H1 (cell line): ENCODE measurements around the gene MAPRE3. TPM values are rescaled to one million over a fixed set of nuclear protein-coding genes. Genes with fewer than 3 reads are reported as not detected.

ENCODE experiments used
- CTCF ChIA-PET: fragments of 300-600 bp; sonication (Branson Sonifier 250); formaldehyde crosslinking; loops from one replicate; lab custom pipeline; 2021; ENCODE audit not compliant: partially characterized antibody; lab: Charles Lee
- POLR2A ChIA-PET: fragments of 300-600 bp; sonication (Branson Sonifier 250); formaldehyde crosslinking; loops from one replicate; lab custom pipeline; 2021; ENCODE audit warnings: inconsistent platforms; ENCODE audit not compliant: partially characterized antibody; lab: Charles Lee
- DNase-seq, 2 experiments: peaks; one replicate each; pipeline versions ENCODE4 v3.0.0 to v3.0.0-alpha.2; 2010 to 2022; ENCODE audit warnings: low spot score in 2 of 2, low read depth in 1 of 2, mixed read lengths in 1 of 2
- FAIRE-seq: peaks from 2 replicates; lab custom pipeline; 2011; peaks lifted over from hg19 to GRCh38; lab: Jason Lieb, UNC
- H2AFZ ChIP-seq: 2 replicates; pipeline ENCODE4 v1.8.1; 2012; ENCODE audit warnings: low read length, inconsistent platforms
- H2AK5ac ChIP-seq: 2 replicates; pipeline ENCODE4 v1.6.1; 2013; ENCODE audit warnings: low read depth, low read length
- H2BK120ac ChIP-seq: replicated peaks from 2 replicates; pipeline ENCODE3; 2013; ENCODE audit warnings: low read depth, low read length, inconsistent platforms
- H2BK12ac ChIP-seq: 2 replicates; pipeline ENCODE4 v1.6.1; 2013; ENCODE audit warnings: low read depth, low read length
- H2BK15ac ChIP-seq: 2 replicates; pipeline ENCODE4 v1.6.1; 2013; ENCODE audit warnings: low read length
- H2BK20ac ChIP-seq: 2 replicates; pipeline ENCODE4 v1.6.1; 2013; ENCODE audit warnings: low read length
- H2BK5ac ChIP-seq: 2 replicates; pipeline ENCODE4 v1.6.1; 2013; ENCODE audit warnings: low read depth, low read length
- H3K14ac ChIP-seq: 2 replicates; pipeline ENCODE4 v1.6.1; 2013; ENCODE audit warnings: inconsistent platforms; ENCODE audit not compliant: insufficient read length
- H3K18ac ChIP-seq: 2 replicates; pipeline ENCODE4 v1.6.1; 2013; ENCODE audit warnings: low read length; ENCODE audit errors: extremely low read depth
- H3K23ac ChIP-seq: 2 replicates; pipeline ENCODE4 v1.6.1; 2013; ENCODE audit warnings: inconsistent platforms; ENCODE audit not compliant: insufficient read length
- H3K23me2 ChIP-seq: 2 replicates; pipeline ENCODE4 v1.6.1; 2013; ENCODE audit warnings: low read depth, low read length
- H3K27ac ChIP-seq: 2 replicates; pipeline ENCODE4 v1.6.1; 2011; ENCODE audit warnings: low read depth, low read length, inconsistent platforms
- H3K27me3 ChIP-seq, 4 experiments: replicated peaks in 1 of 4; 1 replicate in 1 of 4; 2 replicates in 3 of 4; pipeline versions ENCODE4 v1.6.1 to v1.8.1; 2011 to 2013; ENCODE audit warnings: low read length in 3 of 4, mild to moderate bottlenecking in 3 of 4, inconsistent platforms in 2 of 4, mixed read lengths in 2 of 4, moderate library complexity in 1 of 4; ENCODE audit not compliant: control insufficient read depth in 3 of 4, insufficient read depth in 3 of 4; ENCODE audit errors: extremely low read depth in 1 of 4
- H3K36me3 ChIP-seq, 4 experiments: 2 replicates each; pipeline versions ENCODE4 v1.6.1 to v1.8.1; 2011 to 2013; ENCODE audit warnings: mild to moderate bottlenecking in 4 of 4, low read length in 3 of 4, moderate library complexity in 2 of 4, control low read depth in 1 of 4, inconsistent platforms in 1 of 4; ENCODE audit not compliant: insufficient read depth in 4 of 4, control insufficient read depth in 2 of 4
- H3K4ac ChIP-seq: replicated peaks from 2 replicates; pipeline ENCODE3; 2013; ENCODE audit warnings: low read length, low read depth, mixed read lengths, inconsistent platforms; ENCODE audit not compliant: insufficient read length
- H3K4me1 ChIP-seq, 4 experiments: replicated peaks in 1 of 4; 1 replicate in 1 of 4; 2 replicates in 3 of 4; pipeline versions ENCODE4 v1.6.1 to v1.8.1; 2011 to 2013; ENCODE audit warnings: low read length in 3 of 4, inconsistent platforms in 2 of 4, mixed read lengths in 1 of 4; ENCODE audit not compliant: insufficient read depth in 4 of 4, control insufficient read depth in 3 of 4
- H3K4me2 ChIP-seq, 2 experiments: 2 replicates each; pipeline versions ENCODE4 v1.6.1 to v1.8.1; 2011 to 2013; ENCODE audit warnings: low read depth in 2 of 2, low read length in 2 of 2, control low read depth in 1 of 2, inconsistent platforms in 1 of 2, mild to moderate bottlenecking in 1 of 2; ENCODE audit not compliant: insufficient read depth in 1 of 2
- H3K4me3 ChIP-seq, 4 experiments: fragments of 200-600, 300-600 bp in 1 of 4; sonication (generic), shearing (Covaris generic), sonication (Bioruptor Twin) in 1 of 4; 2 replicates each; pipeline versions ENCODE4 v1.5.1 to v1.8.1; 2011 to 2016; ENCODE audit warnings: low read length in 4 of 4, low read depth in 3 of 4, control low read depth in 2 of 4, inconsistent platforms in 2 of 4, mild to moderate bottlenecking in 2 of 4, mixed read lengths in 1 of 4, moderate library complexity in 1 of 4; ENCODE audit not compliant: insufficient read depth in 2 of 4; ENCODE audit errors: extremely low read depth in 1 of 4
- H3K56ac ChIP-seq: replicated peaks from 2 replicates; pipeline ENCODE3; 2013; ENCODE audit warnings: low read depth, mild to moderate bottlenecking, mixed read lengths, low read length, inconsistent platforms; ENCODE audit not compliant: insufficient read length
- H3K79me1 ChIP-seq: 2 replicates; pipeline ENCODE4 v1.6.1; 2013; ENCODE audit warnings: low read depth, low read length, control low read depth
- H3K79me2 ChIP-seq, 2 experiments: 2 replicates each; pipeline versions ENCODE4 v1.6.1 to v1.8.1; 2012 to 2013; ENCODE audit warnings: low read length in 2 of 2, mild to moderate bottlenecking in 2 of 2, inconsistent platforms in 1 of 2; ENCODE audit not compliant: insufficient read depth in 2 of 2, control insufficient read depth in 1 of 2
- H3K9ac ChIP-seq, 4 experiments: replicated peaks in 1 of 4; 1 replicate in 1 of 4; 2 replicates in 3 of 4; pipeline versions ENCODE4 v1.6.1 to v1.8.1; 2011 to 2013; ENCODE audit warnings: low read depth in 3 of 4, low read length in 3 of 4, control low read depth in 2 of 4, mild to moderate bottlenecking in 2 of 4, moderate library complexity in 2 of 4, inconsistent platforms in 1 of 4; ENCODE audit errors: extremely low read depth in 1 of 4
- H3K9me3 ChIP-seq, 2 experiments: 2 replicates each; pipeline versions ENCODE4 v1.6.1 to v1.8.1; 2012 to 2013; ENCODE audit warnings: mild to moderate bottlenecking in 2 of 2, moderate library complexity in 2 of 2, control low read depth in 1 of 2, inconsistent platforms in 1 of 2, low read depth in 1 of 2, low read length in 1 of 2, mixed read lengths in 1 of 2; ENCODE audit not compliant: insufficient read depth in 2 of 2
- H4K20me1 ChIP-seq, 2 experiments: replicated peaks in 1 of 2; 2 replicates each; pipeline versions ENCODE3 to v1.8.1; 2011 to 2013; ENCODE audit warnings: inconsistent platforms in 2 of 2, low read length in 2 of 2, mild to moderate bottlenecking in 1 of 2; ENCODE audit not compliant: insufficient read depth in 2 of 2, control insufficient read depth in 1 of 2
- H4K5ac ChIP-seq: 2 replicates; pipeline ENCODE4 v1.6.1; 2013; ENCODE audit warnings: low read length, low read depth, mixed read lengths, inconsistent platforms; ENCODE audit not compliant: insufficient read length
- H4K8ac ChIP-seq: 2 replicates; pipeline ENCODE4 v1.8.0; 2013; ENCODE audit warnings: mild to moderate bottlenecking, moderate library complexity, low read length, inconsistent platforms; ENCODE audit not compliant: insufficient read depth; ENCODE audit errors: extremely low read depth
- H4K91ac ChIP-seq: replicated peaks from 2 replicates; pipeline ENCODE3; 2013; ENCODE audit warnings: low read length, mixed read lengths, inconsistent platforms; ENCODE audit not compliant: insufficient read length
- ATF2 ChIP-seq: IDR thresholded peaks from 2 replicates; pipeline ENCODE4 v1.6.1; 2012; ENCODE audit warnings: low read length, inconsistent platforms
- CBX5 ChIP-seq: fragments of 300-800, 300-1000 bp; sonication (generic); IDR thresholded peaks from 2 replicates; pipeline ENCODE4 v1.7.1; 2016; ENCODE audit warnings: antibody characterized with exemption, low read length, low read depth
- CBX8 ChIP-seq: fragments of 300-800, 300-1000 bp; sonication (generic); IDR thresholded peaks from 2 replicates; pipeline ENCODE4 v1.7.1; 2016; ENCODE audit warnings: low read depth, low read length, borderline replicate concordance
- CHD2 ChIP-seq: IDR thresholded peaks from 2 replicates; pipeline ENCODE4 v1.6.1; 2012; ENCODE audit warnings: low read length, improper control_type of control experiment
- FOSL1 ChIP-seq: IDR thresholded peaks from 2 replicates; pipeline ENCODE4 v1.6.1; 2011; ENCODE audit warnings: mild to moderate bottlenecking, low read depth, low read length, moderate library complexity; ENCODE audit not compliant: insufficient read depth
- MAX ChIP-seq: IDR thresholded peaks from 2 replicates; pipeline ENCODE4 v1.6.1; 2012; ENCODE audit warnings: inconsistent platforms
- RFX5 ChIP-seq: IDR thresholded peaks from 2 replicates; pipeline ENCODE4 v1.6.1; 2011; ENCODE audit warnings: low read depth, low read length, improper control_type of control experiment, borderline replicate concordance
- SIRT6 ChIP-seq: IDR thresholded peaks from one replicate; pipeline ENCODE4 v1.7.1; 2012; ENCODE audit warnings: low read length, inconsistent platforms
- SP1 ChIP-seq: IDR thresholded peaks from 2 replicates; pipeline ENCODE4 v1.6.1; 2011; ENCODE audit warnings: low read depth, low read length
- SP2 ChIP-seq: IDR thresholded peaks from 2 replicates; pipeline ENCODE4 v1.6.1; 2012; ENCODE audit warnings: mild to moderate bottlenecking, low read length, inconsistent platforms
- SUZ12 ChIP-seq: fragments of 200-600 bp; sonication (generic); IDR thresholded peaks from 2 replicates; pipeline ENCODE4 v1.6.1; 2012; ENCODE audit warnings: mild to moderate bottlenecking, inconsistent platforms, low read length, moderate library complexity, mixed read lengths
- ZNF274 ChIP-seq: IDR thresholded peaks from 2 replicates; pipeline ENCODE4 v1.7.0; 2012; ENCODE audit warnings: low read length, borderline replicate concordance; ENCODE audit errors: extremely low read depth
- WGBS, 2 experiments: shearing (Covaris generic) in 1 of 2; methylation state at CpG; one replicate each; pipeline versions ENCODE4 v1.1.6 to v1.1.7; 2013 to 2015; ENCODE audit warnings: low lambda C conversion rate in 2 of 2, mixed read lengths in 2 of 2, inconsistent platforms in 1 of 2, low coverage in 1 of 2, missing lambda C conversion rate in 1 of 2; ENCODE audit not compliant: insufficient replicate concordance in 2 of 2, insufficient coverage in 1 of 2, insufficient read length in 1 of 2; ENCODE audit errors: extremely low coverage in 1 of 2, missing lambda C conversion rate in 1 of 2; 5-methylcytosine and 5-hydroxymethylcytosine counted together
- polyA plus RNA-seq, 7 experiments: library from polyadenylated mRNA; depleted of rRNA in 3 of 7; stranded (reverse) in 5 of 7; unstranded in 2 of 7; fragments of >200 nt in 5 of 7; fragments of 200-250 nt in 2 of 7; gene quantifications; 1 replicate in 5 of 7; 2 replicates in 1 of 7; 4 replicates in 1 of 7; pipeline versions ENCODE4 v1.2.1 to v1.2.3, GENCODE V29; 2011 to 2013; ENCODE audit warnings: missing spikeins in 2 of 7, mixed read lengths in 2 of 7
- total RNA-seq: library from RNA; stranded (reverse); fragmentation: NEBNext Ultra II Directional; extraction: Animal tissue kit (Norgen Biotek cat#: 25700); gene quantifications from 2 replicates; pipeline ENCODE4 v1.2.1, GENCODE V29; 2021

MAPRE3 gene
- total and polyA plus RNA-seq, 2 of the 8 experiments (the other 6 are each of a cell fraction or from before 2014, with no cell fraction given): 4.9 to 6.6 TPM

DNA sequence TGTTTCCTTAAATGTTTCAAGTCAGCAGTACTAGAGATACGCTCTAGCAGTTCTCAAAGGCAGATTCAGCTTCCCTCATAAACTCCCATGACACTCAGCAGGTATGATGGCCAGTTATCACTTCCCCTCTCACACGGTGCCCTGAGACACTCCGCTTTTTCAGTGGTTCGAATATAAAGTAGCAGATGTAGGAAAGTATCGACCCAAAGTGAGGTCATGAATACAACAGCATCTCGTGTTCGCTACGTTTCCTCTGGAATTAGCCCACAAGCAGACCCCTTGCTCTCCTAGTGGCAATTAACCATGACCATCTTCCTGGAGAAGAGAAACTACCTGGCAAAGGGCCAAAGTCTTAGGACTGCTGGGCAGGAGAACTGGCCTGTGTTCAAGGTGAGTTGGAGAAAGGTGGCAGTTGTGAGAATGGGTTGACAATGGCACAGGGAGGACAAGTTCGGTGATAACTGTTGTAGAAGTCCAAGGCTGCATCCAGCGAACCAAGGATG lies 71.8 kb downstream of the MAPRE3 start:
- no peak overlapping the region for H3K4me2 ChIP-seq
- no peak overlapping the region for H3K27ac ChIP-seq
- no peak overlapping the region for H2BK12ac ChIP-seq
- DNase-seq: no peak
- H3K9me3 ChIP-seq: no peaks in the 10 kb centered on the region
- H3K4me3 ChIP-seq: no peak overlapping the region
- no peak overlapping the region for H2AFZ ChIP-seq
- H3K56ac ChIP-seq: no peak overlapping the region
- no peak overlapping the region for H3K4ac ChIP-seq
- FAIRE-seq: no peak
- H2BK5ac ChIP-seq: no peak overlapping the region
- no peak overlapping the region for H3K23ac ChIP-seq
- H4K8ac ChIP-seq: no peak overlapping the region
- no peaks in the 10 kb centered on the region for H3K23me2 ChIP-seq
- ChIA-PET CTCF (interaction anchor here (1.0 to 7.3 kb wide), 3 partner anchors 17 to 120 kb away, joined by 3 to 41 read pairs (median 3); no protein-coding TSS in a partner anchor), POLR2A (interaction anchor here (1.2 to 1.6 kb wide), 3 partner anchors 10 to 20 kb away, joined by 3 to 5 read pairs (median 3); no protein-coding TSS in a partner anchor)
- peaks cover 10 to 32% (median 25%) of the 10 kb centered on the region in 4 experiments; a peak in 7 of 8 replicates for H3K36me3 ChIP-seq
- no peak overlapping the region for H3K18ac ChIP-seq
- H2BK15ac ChIP-seq: no peak overlapping the region
- no peak overlapping the region for H4K91ac ChIP-seq
- no peaks in the 10 kb centered on the region for H3K79me2 ChIP-seq
- H2BK120ac ChIP-seq: no peak overlapping the region
- no peaks in the 10 kb centered on the region for H3K4me1 ChIP-seq
- H2AK5ac ChIP-seq: no peak overlapping the region
- H3K79me1 ChIP-seq: no peaks in the 10 kb centered on the region
- WGBS, 2 experiments: 94% methylated on average over 10 of the region's 10 CpGs; no CpG with 5 or more reads in 1 of the 2 experiments
- no peaks in the 10 kb centered on the region for H3K27me3 ChIP-seq
- H4K20me1 ChIP-seq: peaks cover 0 to 2% of the 10 kb centered on the region in 2 experiments
- no peak overlapping the region for H3K14ac ChIP-seq
- no peak overlapping the region for H4K5ac ChIP-seq
- no peak overlapping the region for H3K9ac ChIP-seq
- no peak overlapping the region for H2BK20ac ChIP-seq
- no peak for TF ChIP-seq CBX5
- no peak for TF ChIP-seq CHD2
- TF ChIP-seq RFX5: no peak
- no peak for TF ChIP-seq CBX8
- TF ChIP-seq SP1: no peak
- TF ChIP-seq ATF2: no peak
- TF ChIP-seq FOSL1: no peak
- no peak for TF ChIP-seq MAX
- TF ChIP-seq SUZ12: no peak
- no peak for TF ChIP-seq SP2
- no peak for TF ChIP-seq ZNF274
- no peak for TF ChIP-seq SIRT6
